ENCODE measurements around the gene CHFR.

DNA sequence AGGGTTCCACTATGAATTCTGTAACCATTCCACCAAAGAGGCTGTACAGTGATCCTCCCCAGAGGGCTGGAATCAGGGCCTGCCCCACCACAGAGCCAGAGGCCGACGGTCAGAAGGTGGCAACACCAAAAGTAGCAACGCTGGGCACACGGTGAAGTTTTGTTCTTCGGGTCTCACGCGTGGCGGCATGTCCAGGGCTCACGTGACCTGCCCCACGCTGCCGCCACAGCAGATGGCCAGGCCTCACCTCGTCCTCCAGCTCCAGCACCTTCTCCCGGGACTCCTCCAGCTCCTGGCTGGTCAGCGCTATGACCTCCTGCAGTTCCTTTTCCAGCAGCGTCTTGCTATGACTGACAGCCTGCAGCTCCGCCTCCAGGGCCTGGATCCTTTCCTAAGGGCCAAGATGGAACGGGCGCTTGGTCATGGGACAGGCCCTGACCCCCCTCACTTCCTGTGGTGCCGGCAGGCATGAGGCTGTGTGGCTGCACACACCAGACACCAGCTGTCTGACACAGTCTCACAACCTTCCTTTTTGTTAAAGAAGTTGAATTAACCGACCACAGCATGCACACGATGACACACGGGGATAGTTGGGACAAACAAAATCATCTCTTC lies 103.4 kb downstream of the CHFR start:
- no peak for TF ChIP-seq POLR2A (IDR thresholded peaks at IDR 0.05; ENCODE audit: low read depth, low read length)
- no peak for TF ChIP-seq POLR2AphosphoS5 (IDR thresholded peaks at IDR 0.05; ENCODE audit: low read depth, low read length)

Data from GM12892 (cell line).